Activated naive CD4-positive, alpha-beta T cell treated with anti-CD3 and anti-CD28 coated beads, Interleukin-2, amount 50 U/mL, for 24 hours (primary cell): ENCODE results near the gene LRBA.
"Not testable (repeated sequence)": the region's sequence is repeated elsewhere in the genome, so short reads cannot be mapped to it uniquely, and the experiment has no call there.

Source experiments
- H3K27ac Mint-ChIP-seq: one replicate; pipeline ENCODE4 v1.8.0; 2021; ENCODE audit warnings: mild to moderate bottlenecking, mixed read lengths
- H3K27me3 Mint-ChIP-seq: one replicate; pipeline ENCODE4 v1.8.0; 2021; ENCODE audit warnings: mixed read lengths
- H3K36me3 Mint-ChIP-seq: one replicate; pipeline ENCODE4 v1.8.0; 2021; ENCODE audit warnings: mixed read lengths
- H3K4me1 Mint-ChIP-seq: one replicate; pipeline ENCODE4 v1.8.0; 2021; ENCODE audit warnings: mixed read lengths
- H3K4me3 Mint-ChIP-seq: one replicate; pipeline ENCODE4 v1.8.0; 2021; ENCODE audit warnings: mild to moderate bottlenecking, mixed read lengths
- H3K9me3 Mint-ChIP-seq: one replicate; pipeline ENCODE4 v1.8.0; 2021; ENCODE audit warnings: mixed read lengths

The LRBA gene

DNA sequence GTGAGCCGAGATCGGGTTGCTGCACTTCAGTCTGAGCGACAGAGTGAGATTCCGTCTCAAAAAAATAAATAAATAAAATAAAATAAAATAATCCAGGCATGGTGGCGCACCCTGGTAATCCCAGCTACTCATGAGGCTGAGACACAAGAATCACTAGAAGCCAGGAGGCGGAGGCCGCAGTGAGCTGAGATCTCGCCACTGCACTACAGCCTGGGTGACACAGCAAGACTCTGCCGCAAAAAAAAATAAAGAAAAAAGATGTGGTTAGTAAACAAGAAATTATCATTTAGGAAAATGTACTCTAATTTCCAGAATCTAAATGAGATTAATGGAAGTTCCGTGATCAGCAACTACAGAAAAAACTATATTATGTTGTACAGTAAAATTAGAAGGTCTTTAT lies 14.5 kb upstream of the LRBA start:
- Mint-ChIP-seq H3K27me3 (no peaks in the 10 kb centered on the region), H3K27ac (peak overlapping the region; percentile 69), H3K9me3 (no peaks in the 10 kb centered on the region), H3K36me3 (no peaks in the 10 kb centered on the region), H3K4me3 (peak overlapping the region; percentile 43), H3K4me1 (peaks cover 30% of the 10 kb centered on the region)

DNA sequence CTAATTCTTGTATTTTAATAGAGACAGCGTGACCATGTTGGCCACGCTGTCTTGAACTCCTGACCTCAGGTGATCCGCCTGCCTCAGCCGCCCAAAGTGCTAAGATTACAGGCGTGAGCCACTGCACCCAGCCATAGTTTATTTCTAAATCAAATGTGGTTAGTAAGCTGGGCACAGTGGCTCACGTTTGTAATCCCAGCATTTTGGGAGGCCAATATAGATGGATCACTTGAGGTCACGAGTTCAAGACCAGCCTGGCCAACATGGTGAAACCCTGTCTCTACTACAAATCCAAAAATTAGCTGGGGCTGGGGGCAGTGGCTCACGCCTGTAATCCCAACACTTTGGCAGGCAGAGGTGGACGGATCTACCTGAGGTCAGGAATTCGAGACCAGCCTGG lies 13.9 kb upstream of the LRBA start:
- not testable (repeated sequence) for H3K27me3 Mint-ChIP-seq, H3K27ac Mint-ChIP-seq

DNA sequence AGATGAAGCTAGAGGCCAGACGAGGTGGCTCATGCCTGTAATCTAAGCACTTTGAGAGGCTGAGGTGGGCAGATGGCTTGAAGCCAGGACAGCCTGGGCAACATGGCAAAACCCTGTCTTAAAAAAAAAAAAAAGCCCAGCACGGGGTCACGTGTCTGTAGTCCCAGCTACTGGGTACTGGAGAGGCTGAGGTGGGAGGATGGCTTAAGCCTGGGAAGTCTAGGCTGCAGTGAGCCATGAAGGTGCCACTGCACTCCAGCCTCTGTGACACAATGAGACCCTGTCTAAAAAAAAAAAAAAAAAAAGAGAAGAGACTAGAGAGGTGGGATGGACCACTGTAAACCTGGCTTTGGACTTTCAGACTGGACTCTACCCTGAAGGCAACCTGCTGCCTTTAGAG lies 10.7 kb upstream of the LRBA start:
- no peaks in the 10 kb centered on the region for H3K27me3 Mint-ChIP-seq

More for the DNA sequence above, 13.9 kb upstream of the LRBA start:
- peaks cover 29% of the 10 kb centered on the region for H3K4me1 Mint-ChIP-seq
- H3K9me3 Mint-ChIP-seq, H3K36me3 Mint-ChIP-seq, H3K4me3 Mint-ChIP-seq: not testable (repeated sequence)

DNA sequence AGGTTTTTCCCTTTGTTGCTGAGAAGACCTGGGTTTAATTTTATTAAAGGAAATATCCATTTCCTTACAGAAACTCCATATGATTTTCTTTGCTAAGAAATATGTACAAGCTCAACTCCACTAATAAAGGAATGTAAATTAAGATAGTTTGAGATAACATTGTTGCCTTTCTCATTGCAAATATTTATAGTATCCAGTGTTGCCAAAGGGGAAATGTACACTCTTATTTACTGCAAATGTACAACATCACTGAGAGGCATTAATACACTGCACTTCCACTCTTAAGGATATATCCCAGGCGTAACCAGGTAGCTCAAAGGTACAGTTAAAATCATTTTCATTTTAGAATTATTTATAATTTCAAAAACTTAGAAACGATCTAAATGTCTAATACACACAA lies 7.5 kb upstream of the LRBA start:
- Mint-ChIP-seq H3K27ac (no peak overlapping the region), H3K9me3 (no peaks in the 10 kb centered on the region), H3K4me1 (no peaks in the 10 kb centered on the region), H3K36me3 (no peaks in the 10 kb centered on the region), H3K4me3 (no peak overlapping the region), H3K27me3 (no peaks in the 10 kb centered on the region)

More for the DNA sequence above, 10.7 kb upstream of the LRBA start:
- peaks cover 9% of the 10 kb centered on the region for H3K4me1 Mint-ChIP-seq
- H3K9me3 Mint-ChIP-seq, result no peaks in the 10 kb centered on the region
- no peaks in the 10 kb centered on the region for H3K36me3 Mint-ChIP-seq
- no peak overlapping the region for H3K4me3 Mint-ChIP-seq
- no peak overlapping the region for H3K27ac Mint-ChIP-seq

DNA sequence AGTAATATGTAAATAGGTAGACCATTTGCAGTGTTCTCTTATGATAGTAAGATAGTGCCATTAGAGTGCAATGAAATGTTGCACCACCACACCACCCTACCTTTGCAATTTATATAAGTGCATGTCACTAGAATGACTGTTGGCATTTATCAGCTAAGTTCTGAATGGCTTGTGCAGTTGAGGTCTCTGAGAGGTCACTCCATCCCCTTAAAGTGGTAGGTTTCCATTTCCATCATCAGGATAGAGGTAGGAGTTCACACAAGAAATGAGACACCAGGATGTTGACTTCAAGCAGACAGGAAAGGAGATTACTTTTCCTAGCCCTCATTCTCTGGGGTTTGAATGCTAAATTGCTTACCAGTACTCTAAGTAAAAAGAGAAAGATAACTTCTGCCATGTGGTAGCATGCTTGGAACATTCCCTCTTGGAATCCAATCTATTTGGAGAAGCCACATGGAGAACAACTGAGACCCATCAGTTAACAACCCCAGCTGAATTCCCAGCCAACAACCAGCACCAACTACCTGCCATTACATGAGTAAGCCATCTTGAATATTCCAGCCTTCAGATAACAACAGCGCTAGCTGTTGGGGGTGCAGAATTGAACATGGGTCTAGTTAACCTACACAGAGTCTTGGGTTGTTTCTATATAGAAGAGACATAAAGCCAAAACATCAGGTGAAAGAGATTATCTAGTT lies 6.7 kb upstream of the LRBA start:
- Mint-ChIP-seq H3K27me3 (no peaks in the 10 kb centered on the region), H3K4me3 (no peak overlapping the region), H3K4me1 (no peaks in the 10 kb centered on the region), H3K9me3 (no peaks in the 10 kb centered on the region), H3K27ac (no peak overlapping the region), H3K36me3 (no peaks in the 10 kb centered on the region)

DNA sequence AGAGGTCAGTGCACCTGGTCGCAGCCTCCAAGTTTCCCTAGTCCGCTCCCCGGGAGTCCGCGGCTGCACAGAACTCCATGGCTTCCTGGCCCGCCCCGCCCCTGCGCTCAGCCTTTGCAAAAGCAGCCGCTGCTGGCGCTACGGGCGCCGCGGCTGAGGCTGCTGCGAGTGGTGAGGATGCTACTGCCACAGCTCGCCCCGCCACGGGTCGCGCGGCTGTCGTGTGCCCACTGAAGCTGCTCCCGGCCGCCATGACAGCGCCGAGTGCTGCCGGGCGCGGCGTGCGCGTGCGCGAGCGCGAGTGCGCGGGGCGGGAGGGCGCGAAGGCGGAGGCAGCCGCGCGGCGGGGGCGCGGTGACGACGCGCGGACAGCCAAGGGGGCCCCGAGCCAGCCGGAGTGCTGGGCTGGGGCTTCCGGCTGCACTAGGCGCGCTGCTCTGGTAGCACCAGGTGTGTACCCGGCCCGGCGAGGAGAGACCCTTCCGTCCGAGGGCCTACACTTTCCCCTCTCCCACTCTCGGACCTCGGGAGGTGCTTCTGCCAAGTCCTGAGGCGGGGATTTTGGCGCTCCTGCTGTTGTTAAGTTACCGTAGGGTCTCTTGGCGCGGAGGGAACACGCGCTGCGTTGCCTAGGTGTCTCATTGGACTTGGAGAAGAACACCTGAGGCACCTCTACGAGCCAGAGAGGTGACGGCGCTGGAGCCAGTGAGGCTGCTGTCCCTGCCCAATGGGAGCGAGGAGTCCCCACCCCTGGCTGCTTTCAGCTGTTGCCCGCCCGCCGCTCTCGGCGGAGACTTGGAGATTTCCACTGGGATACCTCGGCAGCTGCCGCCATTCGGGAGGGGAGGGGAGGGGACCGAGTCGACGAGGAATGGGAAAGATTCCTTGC lies 619 bp upstream of the LRBA start:
- peaks cover 26% of the 10 kb centered on the region for H3K4me1 Mint-ChIP-seq
- no peaks in the 10 kb centered on the region for H3K27me3 Mint-ChIP-seq
- H3K27ac Mint-ChIP-seq, result peak overlapping the region; percentile 99
- peak overlapping the region; percentile 100 for H3K4me3 Mint-ChIP-seq
- H3K36me3 Mint-ChIP-seq, result peaks cover 4% of the 10 kb centered on the region
- H3K9me3 Mint-ChIP-seq, result no peaks in the 10 kb centered on the region

DNA sequence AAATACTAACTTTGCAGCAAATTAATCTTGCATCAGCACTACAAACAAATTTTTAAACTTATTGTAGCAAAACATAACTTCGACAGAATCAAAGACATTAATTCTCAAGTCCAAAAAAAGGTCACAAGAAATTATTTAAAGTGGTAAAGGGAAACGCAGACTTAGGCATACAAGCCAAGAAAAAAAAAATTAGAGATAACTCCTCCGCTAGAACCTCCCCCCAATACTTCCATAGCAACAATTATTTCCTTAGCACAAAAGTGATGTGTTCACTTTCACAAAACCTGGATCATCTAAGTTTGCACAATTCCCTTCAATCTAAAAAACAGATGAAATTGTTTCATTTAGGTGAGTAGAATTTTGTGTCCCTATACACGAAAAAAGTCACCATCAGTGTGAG lies 1.1 kb downstream of the LRBA start:
- no peaks in the 10 kb centered on the region for H3K9me3 Mint-ChIP-seq
- peaks cover 26% of the 10 kb centered on the region for H3K4me1 Mint-ChIP-seq
- no peaks in the 10 kb centered on the region for H3K27me3 Mint-ChIP-seq
- peak overlapping the region; percentile 100 for H3K4me3 Mint-ChIP-seq
- H3K27ac Mint-ChIP-seq, result peak overlapping the region; percentile 99
- H3K36me3 Mint-ChIP-seq, result peaks cover 4% of the 10 kb centered on the region

DNA sequence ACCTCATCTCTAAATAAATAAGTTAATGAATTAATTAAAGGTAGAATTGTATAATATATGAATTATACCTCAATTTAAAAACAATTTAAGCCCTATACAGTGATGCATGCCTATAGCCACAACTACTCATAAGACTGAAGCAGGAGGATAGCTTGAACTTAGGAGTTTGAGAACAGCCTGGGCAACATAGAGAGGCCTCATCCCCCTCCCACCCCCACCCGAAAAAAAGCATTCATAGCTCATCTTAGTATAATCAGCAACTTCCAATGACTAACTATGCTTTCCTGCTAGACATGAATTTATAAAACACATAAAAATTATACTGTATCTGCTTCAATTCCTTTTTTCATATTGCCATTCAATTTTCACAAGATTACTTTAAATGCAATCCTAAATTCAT lies 1.6 kb downstream of the LRBA start:
- H3K27ac Mint-ChIP-seq, result no peak overlapping the region
- no peaks in the 10 kb centered on the region for H3K9me3 Mint-ChIP-seq
- peaks cover 26% of the 10 kb centered on the region for H3K4me1 Mint-ChIP-seq
- no peaks in the 10 kb centered on the region for H3K27me3 Mint-ChIP-seq
- H3K36me3 Mint-ChIP-seq, result peaks cover 4% of the 10 kb centered on the region
- H3K4me3 Mint-ChIP-seq, result peak overlapping the region; percentile 100

DNA sequence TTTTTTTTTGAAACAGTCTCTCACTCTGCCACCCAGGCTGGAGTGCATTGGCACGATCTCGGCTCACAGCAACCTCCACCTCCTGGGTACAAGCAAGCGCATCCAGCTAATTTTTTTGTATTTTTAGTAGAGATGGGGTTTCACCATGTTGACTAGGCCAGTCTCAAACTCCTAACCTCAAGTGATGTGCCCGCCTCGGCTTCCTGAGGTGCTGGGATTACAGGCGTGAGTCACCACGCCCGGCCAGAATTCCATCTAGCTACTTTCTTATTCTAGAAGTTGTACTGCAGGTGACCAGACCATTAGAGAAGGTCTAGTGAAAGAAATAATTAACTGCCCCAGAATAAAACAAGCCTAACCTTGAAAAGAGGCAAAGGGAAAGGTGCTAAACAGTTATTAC lies 2.3 kb downstream of the LRBA start:
- no peaks in the 10 kb centered on the region for H3K27me3 Mint-ChIP-seq
- H3K27ac Mint-ChIP-seq, result no peak overlapping the region
- peaks cover 27% of the 10 kb centered on the region for H3K4me1 Mint-ChIP-seq
- peaks cover 4% of the 10 kb centered on the region for H3K36me3 Mint-ChIP-seq
- no peaks in the 10 kb centered on the region for H3K9me3 Mint-ChIP-seq
- H3K4me3 Mint-ChIP-seq, result peak overlapping the region; percentile 100

DNA sequence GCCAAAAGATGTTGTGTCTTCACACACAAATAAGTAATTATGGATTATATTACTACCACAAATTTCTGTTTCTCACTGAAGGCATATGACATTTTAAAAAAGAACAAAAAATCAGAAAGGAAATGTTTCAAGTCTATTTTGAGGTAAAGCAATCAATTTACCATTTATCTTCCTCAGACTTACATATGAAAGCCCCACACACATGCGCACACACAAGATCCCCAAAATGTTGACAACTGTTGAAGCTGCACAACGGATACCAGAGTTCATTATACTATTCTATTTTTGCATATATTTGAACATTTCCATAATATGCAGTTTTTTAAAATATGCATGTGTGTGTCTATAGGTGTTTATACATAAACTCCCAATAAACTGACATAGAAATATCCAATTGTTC lies 2.7 kb downstream of the LRBA start:
- H3K4me1 Mint-ChIP-seq, result peaks cover 31% of the 10 kb centered on the region
- H3K27ac Mint-ChIP-seq, result peak overlapping the region; percentile 17
- H3K27me3 Mint-ChIP-seq, result no peaks in the 10 kb centered on the region
- peaks cover 4% of the 10 kb centered on the region for H3K36me3 Mint-ChIP-seq
- no peaks in the 10 kb centered on the region for H3K9me3 Mint-ChIP-seq
- H3K4me3 Mint-ChIP-seq, result peak overlapping the region; percentile 100

DNA sequence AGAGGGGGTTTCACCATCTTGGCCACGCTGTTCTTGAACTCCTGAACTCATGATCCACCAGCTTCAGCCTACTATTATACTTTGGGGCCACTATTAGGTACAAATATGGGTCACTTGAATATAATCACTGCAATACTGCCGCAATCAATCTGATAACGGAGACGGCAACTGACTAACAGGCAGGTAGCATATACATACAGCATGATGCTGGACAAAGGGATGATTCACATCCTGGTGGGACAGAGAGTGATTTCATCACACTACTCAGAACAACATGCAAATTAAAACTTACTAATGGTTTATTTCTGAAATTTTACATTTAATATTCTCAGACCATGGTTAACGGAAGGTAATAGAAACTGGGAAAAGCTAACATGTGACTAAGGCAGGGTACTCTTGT lies 10.9 kb downstream of the LRBA start:
- Mint-ChIP-seq H3K4me1 (peaks cover 54% of the 10 kb centered on the region), H3K9me3 (no peaks in the 10 kb centered on the region), H3K27ac (no peak overlapping the region), H3K4me3 (no peak overlapping the region), H3K27me3 (no peaks in the 10 kb centered on the region), H3K36me3 (peaks cover 9% of the 10 kb centered on the region)

DNA sequence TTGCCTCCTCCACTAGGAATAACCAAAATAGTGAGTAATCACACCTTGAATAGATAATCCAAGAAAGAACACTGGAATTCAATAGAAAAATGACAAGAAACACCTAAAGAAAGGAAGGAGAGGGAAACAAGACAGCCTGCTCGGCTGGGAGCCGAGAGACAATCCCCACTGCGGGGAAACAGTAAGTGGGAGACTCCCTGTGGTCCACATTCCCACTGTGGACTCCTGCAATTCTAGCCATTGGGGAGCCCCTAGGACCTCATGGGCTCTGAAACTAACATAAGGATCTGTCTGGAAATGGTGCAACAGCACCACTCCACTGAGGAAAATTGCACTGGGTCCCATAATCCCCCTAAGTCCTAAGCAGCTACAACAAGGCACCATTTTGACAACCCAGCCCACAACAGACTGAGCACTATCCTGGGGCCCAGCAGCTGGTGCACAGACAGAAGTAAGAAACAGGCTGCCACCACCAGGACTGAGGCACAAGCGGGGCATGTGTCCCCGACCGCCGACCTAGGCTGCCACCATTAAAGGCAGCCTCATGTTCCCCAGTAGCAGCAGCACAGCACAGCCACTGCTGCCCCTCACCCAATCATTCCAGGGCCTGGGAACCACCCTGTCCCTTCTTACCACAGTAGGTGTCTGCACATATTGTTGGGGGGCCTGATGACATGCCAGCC lies 14.2 kb downstream of the LRBA start:
- Mint-ChIP-seq H3K9me3 (no peaks in the 10 kb centered on the region), H3K4me3 (no peak overlapping the region), H3K27me3 (no peaks in the 10 kb centered on the region), H3K27ac (no peak overlapping the region), H3K4me1 (peaks cover 66% of the 10 kb centered on the region), H3K36me3 (peaks cover 10% of the 10 kb centered on the region)

DNA sequence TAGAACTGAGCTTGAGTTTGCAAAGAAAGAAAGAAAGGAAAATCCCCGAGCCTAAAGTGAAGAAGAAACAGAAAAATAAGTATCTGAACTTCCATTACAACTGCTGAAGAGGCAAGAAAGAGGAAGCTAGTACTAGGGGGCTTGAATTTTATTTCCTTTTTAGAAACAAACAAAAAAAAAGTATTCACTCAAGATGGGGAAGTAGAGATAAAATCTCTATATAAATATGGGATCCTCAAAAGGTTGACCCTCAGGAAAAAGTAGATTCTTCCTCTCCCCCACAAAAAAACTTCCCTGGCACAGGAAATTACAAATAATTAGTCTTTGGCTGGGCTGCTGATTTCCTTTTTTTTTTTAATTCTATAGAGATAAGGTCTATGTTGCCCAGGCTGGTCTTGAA lies 16.0 kb downstream of the LRBA start:
- Mint-ChIP-seq H3K27ac (no peak overlapping the region), H3K4me3 (no peak overlapping the region), H3K36me3 (peaks cover 14% of the 10 kb centered on the region), H3K27me3 (no peaks in the 10 kb centered on the region), H3K9me3 (no peaks in the 10 kb centered on the region), H3K4me1 (peaks cover 72% of the 10 kb centered on the region)

DNA sequence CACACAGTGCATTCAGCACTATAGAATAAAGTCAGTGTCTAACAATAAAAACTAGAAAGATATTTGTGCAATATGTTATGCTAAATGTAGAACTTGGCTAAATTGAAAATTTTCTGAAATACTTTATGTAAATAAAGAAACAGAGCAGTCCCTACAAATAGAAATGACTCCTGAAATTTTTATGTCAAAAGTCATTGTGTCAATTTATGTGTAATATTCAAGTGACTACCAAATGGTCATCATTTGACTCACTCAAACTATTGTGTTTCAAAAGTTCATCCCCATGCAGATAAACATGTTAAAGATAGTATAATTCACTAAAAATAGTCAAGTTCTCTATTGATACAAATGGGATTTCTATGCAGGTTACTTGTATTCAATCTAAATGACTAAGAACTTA lies 17.9 kb downstream of the LRBA start:
- Mint-ChIP-seq H3K27ac (no peak overlapping the region), H3K4me3 (no peak overlapping the region), H3K27me3 (no peaks in the 10 kb centered on the region), H3K9me3 (no peaks in the 10 kb centered on the region), H3K4me1 (peaks cover 81% of the 10 kb centered on the region), H3K36me3 (peaks cover 23% of the 10 kb centered on the region)

DNA sequence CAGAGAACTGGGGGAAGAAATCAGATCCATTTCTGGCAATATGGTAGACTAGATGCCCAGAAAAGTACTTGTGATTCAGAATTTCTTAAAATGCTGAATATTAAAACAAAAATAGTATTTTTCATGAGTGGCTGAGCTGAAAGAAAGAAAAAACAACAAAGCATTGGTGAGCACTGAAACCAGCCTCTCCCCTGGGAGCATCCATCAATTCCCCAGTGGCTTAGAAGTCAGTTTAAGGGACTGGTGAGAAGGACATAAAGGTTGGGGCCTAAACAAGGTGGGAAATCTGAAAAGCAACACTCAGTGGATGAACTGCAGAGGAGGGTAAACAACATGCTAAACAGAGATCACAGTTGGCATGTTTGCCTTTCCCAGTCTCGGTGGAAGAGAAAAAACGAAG lies 20.4 kb downstream of the LRBA start:
- H3K4me1 Mint-ChIP-seq, result peaks cover 67% of the 10 kb centered on the region
- no peaks in the 10 kb centered on the region for H3K9me3 Mint-ChIP-seq
- no peaks in the 10 kb centered on the region for H3K27me3 Mint-ChIP-seq
- no peak overlapping the region for H3K27ac Mint-ChIP-seq
- no peak overlapping the region for H3K4me3 Mint-ChIP-seq
- peaks cover 28% of the 10 kb centered on the region for H3K36me3 Mint-ChIP-seq

DNA sequence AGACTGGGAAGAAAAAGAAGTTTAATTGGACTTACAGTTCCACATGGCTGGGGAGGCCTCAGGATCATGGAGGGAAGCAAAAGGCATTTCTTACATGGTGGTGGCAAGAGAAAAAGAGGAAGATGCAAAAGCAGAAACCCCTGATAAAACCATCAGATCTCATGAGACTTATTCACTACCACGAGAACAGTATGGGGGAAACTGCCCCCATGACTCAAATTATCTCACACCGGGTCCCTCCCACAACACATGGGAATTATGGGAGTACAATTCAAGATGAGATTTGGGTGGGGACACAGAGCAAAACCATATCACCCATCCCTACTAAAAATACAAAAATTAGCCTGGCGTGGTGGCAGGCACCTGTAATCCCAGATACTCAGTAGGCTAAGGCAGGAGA lies 21.5 kb downstream of the LRBA start:
- Mint-ChIP-seq H3K36me3 (peaks cover 30% of the 10 kb centered on the region), H3K4me1 (peaks cover 59% of the 10 kb centered on the region)
- H3K27me3 Mint-ChIP-seq, H3K9me3 Mint-ChIP-seq, H3K4me3 Mint-ChIP-seq, H3K27ac Mint-ChIP-seq: not testable (repeated sequence)
